Adipocyte (in vitro differentiated cells): ENCODE measurements around the gene COMMD4.
"Not testable (repeated sequence)": the region's sequence is repeated elsewhere in the genome, so short reads cannot be mapped to it uniquely, and the experiment has no call there.

ENCODE experiments used
- DNase-seq: peaks from one replicate; pipeline ENCODE4 v3.0.0-alpha.2; 2015; ENCODE audit warnings: low read depth
- H3K27me3 ChIP-seq: replicated peaks from 2 replicates; pipeline ENCODE4 v1.7.0; 2013; ENCODE audit warnings: mild to moderate bottlenecking, low read length, moderate library complexity; ENCODE audit not compliant: control insufficient read depth, insufficient read depth
- H3K36me3 ChIP-seq: 2 replicates; pipeline ENCODE4 v1.7.0; 2013; ENCODE audit warnings: low read length, mild to moderate bottlenecking, moderate library complexity; ENCODE audit not compliant: control insufficient read depth, insufficient read depth, severe bottlenecking
- H3K4me1 ChIP-seq: 2 replicates; pipeline ENCODE4 v1.7.0; 2013; ENCODE audit warnings: mild to moderate bottlenecking, low read length, moderate library complexity; ENCODE audit not compliant: control insufficient read depth, insufficient read depth
- H3K4me3 ChIP-seq: 2 replicates; pipeline ENCODE4 v1.7.0; 2013; ENCODE audit warnings: mild to moderate bottlenecking, low read length, moderate library complexity
- H3K9ac ChIP-seq: 2 replicates; pipeline ENCODE4 v1.7.0; 2013; ENCODE audit warnings: mild to moderate bottlenecking, low read length, moderate library complexity
- H3K9me3 ChIP-seq: 2 replicates; pipeline ENCODE4 v1.7.0; 2013; ENCODE audit warnings: mild to moderate bottlenecking, low read length, moderate library complexity; ENCODE audit not compliant: control insufficient read depth

Gene COMMD4

DNA sequence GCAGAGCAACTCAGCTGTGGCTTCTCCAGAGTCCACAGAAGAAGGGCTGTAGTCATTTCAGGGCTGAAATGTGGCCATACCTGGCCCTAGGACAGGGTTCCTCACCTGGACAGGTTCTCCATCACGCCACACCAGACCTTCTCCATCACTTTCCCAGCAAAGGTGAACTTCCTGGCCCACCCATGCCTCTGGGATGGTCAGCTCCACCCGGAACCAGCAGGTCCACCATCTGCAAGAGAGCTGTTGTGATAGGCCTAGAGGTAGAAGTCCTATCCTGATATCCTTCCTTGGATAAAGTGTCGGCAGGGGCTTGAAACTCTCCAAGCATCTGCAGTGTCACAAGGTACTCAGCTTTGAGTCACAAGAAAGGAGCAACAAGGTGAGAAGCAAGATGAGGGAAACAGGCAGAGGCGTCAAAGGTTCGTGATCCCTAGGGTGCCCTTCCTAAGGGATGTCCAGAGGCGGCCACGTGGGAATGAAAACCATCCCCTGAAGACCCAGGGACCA, 31.6 kb downstream of the COMMD4 start:
- peak overlapping the region; percentile 91 for H3K4me3 ChIP-seq
- H3K27me3 ChIP-seq, result no peaks in the 10 kb centered on the region
- no peak for DNase-seq
- peaks cover 25% of the 10 kb centered on the region for H3K4me1 ChIP-seq
- peaks cover 61% of the 10 kb centered on the region for H3K36me3 ChIP-seq
- H3K9me3 ChIP-seq, result no peaks in the 10 kb centered on the region
- H3K9ac ChIP-seq, result peak overlapping the region; percentile 98

DNA sequence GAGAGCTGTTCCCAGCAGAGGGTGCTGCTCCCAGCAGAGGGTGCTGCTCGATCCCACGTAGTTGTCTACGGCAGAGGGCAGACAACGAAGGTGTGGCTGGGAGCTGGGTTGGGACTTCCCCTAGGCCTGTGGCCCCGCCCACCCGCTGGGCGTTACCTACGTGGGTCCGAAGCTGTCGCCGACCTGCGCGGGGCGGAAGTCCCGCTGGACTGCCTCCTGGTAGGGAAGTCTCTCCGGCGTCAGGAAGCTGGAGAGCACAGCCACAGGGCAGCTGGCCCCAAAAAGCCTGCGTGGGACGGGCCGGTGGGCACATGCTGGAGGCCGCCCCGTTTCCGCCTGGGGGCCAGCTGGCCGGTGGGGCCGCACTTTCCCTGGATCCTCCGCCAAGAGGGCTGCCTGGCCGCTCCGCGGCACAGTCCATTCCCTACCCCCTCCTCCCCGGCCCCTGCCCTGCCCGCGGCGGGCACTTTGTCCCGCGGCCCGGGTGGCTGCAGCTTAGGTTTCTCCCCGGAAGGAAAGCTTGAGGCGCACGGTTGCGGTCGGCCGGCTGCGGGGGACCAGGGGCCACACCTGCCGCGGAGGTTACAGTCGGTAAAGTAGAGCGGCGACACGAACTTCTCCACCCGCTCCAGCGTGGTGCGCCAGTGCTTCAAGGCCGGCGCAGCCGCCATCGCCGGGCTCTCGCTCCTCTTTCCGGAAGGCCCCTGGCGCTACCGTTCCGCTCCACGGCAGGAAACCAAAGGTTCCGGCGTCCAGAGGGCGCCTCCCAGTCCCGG, 32.2 kb downstream of the COMMD4 start, which contains the start of gene MAN2C1:
TSS of gene MAN2C1 (minus strand) at position 695 of the 776 bp plus-strand sequence. CDS start at position 671, 24 bp downstream.
- Histone ChIP-seq H3K4me1 (peaks cover 25% of the 10 kb centered on the region), H3K36me3 (peaks cover 61% of the 10 kb centered on the region), H3K4me3 (peak within 1 kb of the TSS; percentile 91), H3K9ac (peak within 1 kb of the TSS; percentile 98), H3K27me3 (no peaks in the 10 kb centered on the region), H3K9me3 (no peaks in the 10 kb centered on the region)
- peak; percentile 95 for DNase-seq

DNA sequence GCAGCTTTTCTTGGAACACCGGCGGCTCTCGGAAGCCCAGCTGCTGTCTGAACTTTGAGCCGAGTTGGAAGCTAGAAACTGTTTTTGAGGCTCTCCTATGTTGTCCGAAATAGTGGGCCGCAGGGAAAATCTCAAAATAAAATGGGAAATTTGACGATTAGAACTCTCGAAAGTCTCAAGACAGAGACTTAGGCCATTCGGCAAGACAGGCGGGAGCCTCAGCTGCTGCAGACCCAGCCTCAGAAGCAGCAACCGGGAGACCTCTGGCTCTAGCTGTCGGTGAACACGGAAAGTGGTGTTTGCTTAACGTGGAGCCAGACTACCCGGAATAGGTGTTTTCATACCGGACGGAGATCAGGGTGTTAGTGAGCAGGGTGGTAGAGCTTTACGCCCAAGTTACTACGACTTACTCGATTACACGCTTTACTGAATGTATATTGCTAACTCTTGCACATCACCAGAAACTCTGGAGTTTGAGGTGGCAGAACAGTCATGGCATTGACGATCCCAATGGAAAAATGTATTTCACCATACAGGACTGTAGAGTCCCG, 32.9 kb downstream of the COMMD4 start:
- Histone ChIP-seq H3K4me3 (peak overlapping the region; percentile 91), H3K9me3 (no peaks in the 10 kb centered on the region), H3K4me1 (peaks cover 25% of the 10 kb centered on the region), H3K9ac (peak overlapping the region; percentile 98), H3K36me3 (peaks cover 60% of the 10 kb centered on the region), H3K27me3 (no peaks in the 10 kb centered on the region)
- peak; percentile 44 for DNase-seq

DNA sequence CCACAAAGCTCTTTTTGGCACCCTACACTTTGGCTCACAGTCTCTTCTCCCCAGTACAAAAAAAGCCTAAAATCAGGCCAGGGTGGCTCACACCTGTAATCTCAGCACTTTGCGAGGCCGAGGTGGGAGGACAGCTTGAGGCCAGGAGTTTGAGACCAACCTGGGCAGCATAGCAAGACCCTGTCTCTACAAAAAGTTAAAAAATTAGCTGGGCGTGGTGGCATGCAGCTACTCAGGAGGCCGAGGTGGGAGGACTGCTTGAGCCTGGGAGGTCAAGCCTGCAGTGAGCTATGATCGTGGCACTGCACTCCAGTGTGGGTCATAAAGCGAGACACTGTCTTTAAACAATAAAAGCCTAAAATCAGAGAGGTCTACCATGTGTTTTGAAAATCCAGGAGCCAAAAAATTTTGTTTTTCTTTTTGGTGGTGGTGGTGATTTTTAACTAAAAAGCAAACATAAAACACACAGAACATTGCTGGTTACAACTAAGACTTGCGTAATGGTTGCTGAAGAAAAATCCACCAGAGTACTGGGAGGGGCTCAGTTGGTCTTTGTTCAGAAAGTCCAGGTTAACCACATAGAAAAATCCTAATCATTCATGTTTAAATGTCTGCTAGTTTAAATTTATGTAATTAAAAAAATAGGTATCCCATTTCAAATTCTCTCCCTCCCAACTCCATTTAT, 34.2 kb downstream of the COMMD4 start:
- Histone ChIP-seq H3K9ac (no peak overlapping the region), H3K4me3 (peak overlapping the region; percentile 91), H3K27me3 (no peaks in the 10 kb centered on the region), H3K4me1 (peaks cover 25% of the 10 kb centered on the region), H3K36me3 (peaks cover 55% of the 10 kb centered on the region), H3K9me3 (no peaks in the 10 kb centered on the region)
- DNase-seq, result no peak

DNA sequence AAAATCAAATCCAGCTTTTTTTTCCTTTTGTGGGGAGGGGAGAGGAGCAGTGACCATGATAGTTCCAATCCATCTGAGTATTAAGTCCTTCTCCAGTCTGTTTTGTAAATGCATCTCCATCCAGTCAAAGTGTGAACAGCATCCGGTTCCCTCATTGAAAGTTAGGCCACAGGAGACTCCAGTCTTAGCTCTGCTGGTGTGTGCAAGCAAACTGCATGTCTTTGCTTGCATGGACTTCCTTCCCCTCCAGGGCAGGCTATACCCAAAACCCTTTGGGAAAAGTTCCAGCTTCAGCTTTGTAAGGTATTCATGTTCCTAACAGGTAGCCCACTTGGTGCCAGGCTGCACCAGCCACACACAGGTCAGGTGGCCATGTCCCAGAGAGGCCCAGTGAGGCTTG, 35.6 kb downstream of the COMMD4 start:
- Histone ChIP-seq H3K27me3 (no peaks in the 10 kb centered on the region), H3K9ac (no peak overlapping the region), H3K36me3 (peaks cover 55% of the 10 kb centered on the region), H3K9me3 (no peaks in the 10 kb centered on the region), H3K4me3 (no peak overlapping the region), H3K4me1 (peaks cover 25% of the 10 kb centered on the region)
- no peak for DNase-seq

DNA sequence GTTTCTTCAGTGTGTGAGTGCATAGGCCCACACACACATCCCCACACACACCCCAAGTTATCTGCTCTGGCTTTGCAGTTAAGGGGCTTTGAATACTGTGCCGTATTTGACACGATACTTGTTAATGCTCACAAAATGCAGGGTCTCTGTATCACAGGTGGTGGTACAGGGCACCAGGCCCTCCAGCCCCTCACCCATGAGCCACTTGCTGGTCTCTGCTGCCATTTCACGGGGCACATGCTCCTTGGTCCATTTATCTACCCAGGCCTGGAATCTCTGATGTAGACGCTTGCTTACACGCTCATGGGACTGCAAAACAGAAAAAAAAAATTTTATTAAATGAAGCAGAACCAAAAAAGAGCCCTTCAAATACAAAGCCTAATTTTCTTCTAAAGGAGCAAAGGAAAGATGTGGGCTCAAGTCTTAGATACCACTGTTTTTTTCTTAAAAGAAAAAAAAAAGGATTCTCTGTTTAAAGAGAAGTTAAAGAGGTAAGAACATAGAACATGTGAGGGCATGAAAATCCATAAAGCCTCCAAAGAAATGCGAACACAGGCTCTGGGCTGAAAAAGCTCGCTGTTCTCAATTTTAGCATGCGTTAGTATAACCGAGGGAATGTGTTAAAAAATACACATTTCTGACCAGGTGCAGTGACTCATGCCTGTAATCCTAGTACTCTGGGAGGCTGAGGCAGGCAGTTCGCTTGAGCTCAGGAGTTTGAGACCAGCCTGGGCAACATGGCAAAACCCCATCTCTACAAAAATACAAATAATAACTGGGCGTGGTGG, 36.2 kb downstream of the COMMD4 start:
- H3K4me1 ChIP-seq, result peaks cover 25% of the 10 kb centered on the region
- no peaks in the 10 kb centered on the region for H3K9me3 ChIP-seq
- H3K27me3 ChIP-seq, result no peaks in the 10 kb centered on the region
- peaks cover 55% of the 10 kb centered on the region for H3K36me3 ChIP-seq
- DNase-seq, result no peak
- H3K4me3 ChIP-seq, result no peak overlapping the region
- no peak overlapping the region for H3K9ac ChIP-seq

DNA sequence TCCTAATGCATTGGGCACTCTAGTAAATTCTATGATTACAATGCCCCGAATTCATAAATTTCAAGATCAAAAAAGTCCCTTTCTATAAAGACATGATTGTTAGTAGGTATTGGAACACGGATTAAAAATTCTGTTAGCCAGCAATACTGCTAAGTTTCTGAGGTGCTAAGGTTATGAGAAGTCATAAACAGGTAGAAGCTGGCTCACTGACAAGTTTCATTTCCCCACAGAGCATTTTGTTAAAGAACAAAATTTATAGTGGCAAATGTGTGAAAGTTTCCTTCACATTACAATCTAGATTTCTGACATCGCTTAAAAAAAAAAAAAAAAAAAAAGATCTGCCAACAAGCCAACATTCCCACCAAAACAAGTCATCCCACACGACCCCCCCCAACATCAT, 44.9 kb downstream of the COMMD4 start:
- Histone ChIP-seq H3K27me3 (no peaks in the 10 kb centered on the region), H3K4me3 (no peak overlapping the region), H3K4me1 (no peaks in the 10 kb centered on the region), H3K9ac (no peak overlapping the region), H3K9me3 (no peaks in the 10 kb centered on the region), H3K36me3 (peaks cover 81% of the 10 kb centered on the region)
- DNase-seq, result no peak

DNA sequence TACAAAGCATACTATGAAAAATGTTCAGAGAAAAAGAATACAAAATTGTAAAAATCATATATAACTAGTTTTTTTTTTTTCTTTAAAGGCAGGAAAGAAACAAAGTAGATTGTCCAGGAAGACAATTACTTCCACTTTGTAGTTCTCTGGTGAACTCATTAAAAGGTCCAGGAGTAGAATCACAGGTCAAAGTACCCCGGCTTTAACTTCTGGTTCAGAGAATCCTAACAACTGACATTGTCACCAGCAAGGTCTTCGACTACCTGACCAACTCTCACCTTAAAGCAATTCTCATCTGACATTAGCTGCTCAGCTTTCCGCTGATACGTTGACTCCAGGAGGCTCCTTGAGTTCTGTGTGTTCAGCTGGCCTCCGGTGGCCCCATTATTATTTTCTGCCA, 48.1 kb downstream of the COMMD4 start:
- not testable (repeated sequence) for H3K4me3 ChIP-seq, H3K9ac ChIP-seq, H3K27me3 ChIP-seq, H3K4me1 ChIP-seq, DNase-seq, H3K9me3 ChIP-seq
- peaks cover 86% of the 10 kb centered on the region for H3K36me3 ChIP-seq
